Femur (tissue), 1 donor: ENCODE data around the gene TRPT1.

ENCODE experiments used
- DNase-seq: peaks from one replicate; pipeline ENCODE4 v3.0.0-alpha.2; 2017

Gene TRPT1

GRCh38 chr11:64225608-64226506, at the start of gene TRPT1, which contains the start of gene NUDT22:
TSS of gene TRPT1 (minus strand) at chr11:64226186. CDS start at chr11:64225860, 326 bp downstream.
TSS of gene NUDT22 (plus strand) at chr11:64226274. CDS start at chr11:64226653, 379 bp downstream.
- DNase-seq, result peak; percentile 95

GRCh38 chr11:64275031-64275800, 49.2 kb upstream of the TRPT1 start:
- DNase-seq, result no peak

- peak; percentile 99 for DNase-seq
Observed at GRCh38 chr11:64269540-64270220, 43.7 kb upstream of the TRPT1 start.

- DNase-seq, result peak; percentile 70
Observed at GRCh38 chr11:64268893-64269539, 43.0 kb upstream of the TRPT1 start.

GRCh38 chr11:64268025-64268892, 42.3 kb upstream of the TRPT1 start:
- DNase-seq, result peak; percentile 78

- peak; percentile 45 for DNase-seq
Observed at GRCh38 chr11:64267207-64267945, 41.4 kb upstream of the TRPT1 start.

GRCh38 chr11:64266339-64266738, 40.4 kb upstream of the TRPT1 start:
- peak; percentile 27 for DNase-seq

- peak; percentile 30 for DNase-seq
Observed at GRCh38 chr11:64265176-64266160, 39.5 kb upstream of the TRPT1 start.

- peak; percentile 24 for DNase-seq
Observed at GRCh38 chr11:64264371-64264852, 38.4 kb upstream of the TRPT1 start.

GRCh38 chr11:64263947-64264317, 37.9 kb upstream of the TRPT1 start:
- peak; percentile 25 for DNase-seq

- DNase-seq, result peak; percentile 25
Observed at GRCh38 chr11:64263021-64263946, 37.3 kb upstream of the TRPT1 start.

GRCh38 chr11:64262271-64263002, 36.5 kb upstream of the TRPT1 start:
- no peak for DNase-seq

GRCh38 chr11:64261556-64262080, 35.6 kb upstream of the TRPT1 start:
- no peak for DNase-seq

GRCh38 chr11:64260147-64260708, 34.2 kb upstream of the TRPT1 start:
- DNase-seq, result no peak

GRCh38 chr11:64259533-64260067, 33.6 kb upstream of the TRPT1 start:
- no peak for DNase-seq

GRCh38 chr11:64258946-64259532, 33.1 kb upstream of the TRPT1 start:
- DNase-seq, result no peak
